GM10266 (cell line): ENCODE measurements around the gene VAV1.

Experiments
- DNase-seq: peaks from one replicate; pipeline ENCODE4 v3.0.0; 2012; ENCODE audit errors: extremely low spot score
- TF ChIP-seq, protein P1 (sequence below): IDR thresholded peaks from 2 replicates; pipeline ENCODE4 v1.5.1; 2012; ENCODE audit warnings: mild to moderate bottlenecking, low read depth; ENCODE audit not compliant: control insufficient read depth, insufficient read depth; ENCODE audit errors: missing control alignments

VAV1 gene

DNA sequence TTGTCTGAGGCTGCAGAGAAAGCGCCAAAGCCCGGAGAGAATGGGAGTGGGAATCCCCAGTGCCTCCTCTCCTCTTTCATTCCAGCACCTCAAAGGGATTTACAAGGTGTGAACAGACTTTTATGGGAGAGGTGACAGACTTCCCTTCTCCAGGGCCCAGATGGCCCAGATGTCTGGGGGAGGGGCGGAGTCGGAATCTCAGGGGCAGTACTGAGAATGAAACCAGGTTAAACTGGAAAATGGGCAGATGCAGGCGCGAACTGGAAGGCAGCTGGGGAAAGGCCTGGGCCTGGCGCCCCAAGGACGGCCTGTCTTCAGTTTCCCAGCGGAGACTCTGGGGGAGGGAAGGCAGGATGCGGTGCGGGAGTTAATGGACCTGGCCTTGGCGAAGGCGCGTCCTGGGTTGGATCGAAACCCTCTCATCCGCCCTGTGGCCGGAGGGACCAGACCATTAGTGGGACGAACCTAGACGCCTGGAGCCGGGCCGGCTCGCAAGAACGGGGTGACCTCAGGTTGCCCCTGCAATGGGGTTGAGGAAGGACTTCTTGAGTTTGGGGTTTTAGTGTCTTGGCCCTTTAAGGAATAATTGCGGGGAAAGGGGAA, 33.6 kb upstream of the VAV1 start:
- DNase-seq, result no peak
- TF ChIP-seq, protein P1, sequence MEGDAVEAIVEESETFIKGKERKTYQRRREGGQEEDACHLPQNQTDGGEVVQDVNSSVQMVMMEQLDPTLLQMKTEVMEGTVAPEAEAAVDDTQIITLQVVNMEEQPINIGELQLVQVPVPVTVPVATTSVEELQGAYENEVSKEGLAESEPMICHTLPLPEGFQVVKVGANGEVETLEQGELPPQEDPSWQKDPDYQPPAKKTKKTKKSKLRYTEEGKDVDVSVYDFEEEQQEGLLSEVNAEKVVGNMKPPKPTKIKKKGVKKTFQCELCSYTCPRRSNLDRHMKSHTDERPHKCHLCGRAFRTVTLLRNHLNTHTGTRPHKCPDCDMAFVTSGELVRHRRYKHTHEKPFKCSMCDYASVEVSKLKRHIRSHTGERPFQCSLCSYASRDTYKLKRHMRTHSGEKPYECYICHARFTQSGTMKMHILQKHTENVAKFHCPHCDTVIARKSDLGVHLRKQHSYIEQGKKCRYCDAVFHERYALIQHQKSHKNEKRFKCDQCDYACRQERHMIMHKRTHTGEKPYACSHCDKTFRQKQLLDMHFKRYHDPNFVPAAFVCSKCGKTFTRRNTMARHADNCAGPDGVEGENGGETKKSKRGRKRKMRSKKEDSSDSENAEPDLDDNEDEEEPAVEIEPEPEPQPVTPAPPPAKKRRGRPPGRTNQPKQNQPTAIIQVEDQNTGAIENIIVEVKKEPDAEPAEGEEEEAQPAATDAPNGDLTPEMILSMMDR, result no peak

DNA sequence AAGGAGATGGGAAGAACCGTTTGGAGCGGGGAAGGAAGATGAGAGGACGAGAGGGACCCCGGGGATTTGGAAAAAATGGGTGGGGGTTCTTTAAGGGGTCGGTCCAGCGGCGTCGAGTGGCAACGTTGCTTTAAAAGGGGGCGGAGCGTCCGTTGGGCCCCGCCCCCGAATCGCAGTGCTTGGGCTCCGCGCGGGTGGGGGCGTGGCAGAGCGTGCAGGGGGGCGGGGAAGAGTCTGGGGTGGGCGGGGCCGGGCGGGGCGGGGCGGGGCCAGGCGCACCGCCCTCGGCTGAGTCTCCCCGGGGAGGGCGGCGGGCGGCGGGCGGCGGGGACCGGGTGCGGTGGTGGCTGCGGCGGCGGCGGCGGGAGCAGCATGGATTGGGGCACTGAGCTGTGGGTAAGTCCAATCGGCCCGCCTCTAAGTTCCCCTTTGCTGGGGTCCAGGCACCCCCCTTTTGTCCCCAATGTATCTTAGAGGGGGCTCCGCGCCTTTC, 33.1 kb upstream of the VAV1 start, which contains the start of gene TRIP10:
Gene TRIP10 (plus strand): TSS at position 291 of the 493 bp plus-strand sequence. CDS start 82 bp downstream, at position 373.
- DNase-seq, result peak; percentile 98
- TF ChIP-seq, protein P1, result no peak

DNA sequence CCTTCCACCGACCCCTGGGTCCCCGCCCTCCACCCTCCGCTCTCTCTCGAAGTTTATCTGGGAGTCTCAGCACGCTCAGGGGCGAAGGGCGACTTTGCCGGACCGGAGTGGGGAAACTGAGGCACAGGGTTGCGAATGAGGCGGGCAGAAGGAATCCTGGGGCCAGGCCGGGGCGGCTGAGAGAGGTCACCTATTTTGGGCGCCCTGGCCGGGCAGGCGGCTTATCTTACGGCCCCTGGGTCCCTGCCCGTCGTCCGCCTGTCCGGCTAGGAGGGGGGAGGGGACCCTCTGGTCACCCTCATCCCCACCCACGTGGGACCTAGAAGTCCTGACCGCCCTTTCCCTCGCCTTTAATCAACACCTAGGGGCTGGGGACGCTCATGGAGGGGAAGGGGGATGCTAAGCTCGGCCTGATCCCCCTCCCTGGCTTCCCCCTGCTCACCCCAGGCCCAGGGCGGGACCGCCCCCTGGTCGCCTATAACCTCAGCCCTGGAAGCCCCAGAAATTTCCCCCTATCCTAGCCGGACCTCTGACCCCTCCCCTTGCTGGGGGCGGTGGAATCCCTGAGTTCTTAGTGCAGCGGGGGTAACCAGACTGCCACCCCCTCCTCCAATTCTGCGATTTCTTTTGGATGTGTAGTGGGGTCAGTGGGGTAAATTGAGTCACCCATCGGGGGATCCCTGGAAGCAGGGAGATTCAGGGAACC, 32.5 kb upstream of the VAV1 start:
- peak; percentile 80 for DNase-seq

DNA sequence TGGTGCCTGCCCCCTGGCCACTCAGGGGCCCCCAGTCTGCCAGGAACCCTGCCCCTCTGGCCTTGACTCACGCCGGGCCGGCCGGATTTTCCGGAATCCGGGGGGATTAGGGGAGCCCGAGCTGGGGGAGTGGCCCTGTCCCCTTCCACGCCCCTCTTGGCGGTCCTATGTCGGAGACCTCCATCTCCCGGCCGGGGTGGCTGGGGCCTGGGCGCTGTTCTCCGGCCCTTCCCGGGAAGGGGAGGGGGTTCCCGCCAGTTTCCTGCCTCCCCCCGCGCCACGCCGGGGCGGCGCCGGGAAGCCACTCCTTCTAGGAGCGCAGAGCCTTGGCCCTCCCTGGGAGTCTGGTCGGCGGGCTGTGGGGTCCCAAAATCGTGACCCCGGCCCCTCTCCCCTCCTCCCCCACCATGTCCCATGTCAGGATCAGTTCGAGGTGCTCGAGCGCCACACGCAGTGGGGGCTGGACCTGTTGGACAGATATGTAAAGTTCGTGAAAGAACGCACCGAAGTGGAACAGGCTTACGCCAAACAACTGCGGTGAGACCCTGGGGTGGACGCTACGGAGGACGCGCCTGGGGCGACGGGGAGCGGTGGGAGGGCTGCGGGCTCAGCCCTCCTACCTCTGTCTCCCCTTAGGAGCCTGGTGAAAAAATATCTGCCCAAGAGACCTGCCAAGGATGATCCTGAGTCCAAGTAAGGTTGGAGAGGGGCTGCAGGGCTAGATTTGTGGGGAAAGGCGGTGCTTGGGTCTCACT, 31.7 kb upstream of the VAV1 start:
- TF ChIP-seq, protein P1, result no peak
- DNase-seq, result peak; percentile 64

More for the DNA sequence above, 32.5 kb upstream of the VAV1 start:
- TF ChIP-seq, protein P1, result no peak

DNA sequence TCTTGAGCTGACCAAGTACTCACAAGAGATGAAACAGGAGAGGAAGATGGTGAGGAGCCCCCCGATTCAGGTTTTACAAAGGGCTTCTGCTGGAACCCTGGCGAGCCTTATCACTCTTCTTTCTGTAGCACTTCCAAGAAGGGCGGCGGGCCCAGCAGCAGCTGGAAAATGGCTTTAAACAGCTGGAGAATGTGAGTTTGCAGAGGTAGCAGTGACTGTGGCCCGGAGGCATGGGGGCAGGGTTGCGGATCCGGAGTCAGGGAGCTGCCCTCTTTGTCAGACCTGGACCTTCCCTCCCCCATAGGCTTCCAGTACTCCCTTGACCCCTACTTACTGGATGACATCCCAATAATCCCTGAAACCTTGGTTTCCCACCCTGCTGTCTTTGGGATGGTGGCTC, 29.4 kb upstream of the VAV1 start:
- TF ChIP-seq, protein P1, result no peak
- no peak for DNase-seq

DNA sequence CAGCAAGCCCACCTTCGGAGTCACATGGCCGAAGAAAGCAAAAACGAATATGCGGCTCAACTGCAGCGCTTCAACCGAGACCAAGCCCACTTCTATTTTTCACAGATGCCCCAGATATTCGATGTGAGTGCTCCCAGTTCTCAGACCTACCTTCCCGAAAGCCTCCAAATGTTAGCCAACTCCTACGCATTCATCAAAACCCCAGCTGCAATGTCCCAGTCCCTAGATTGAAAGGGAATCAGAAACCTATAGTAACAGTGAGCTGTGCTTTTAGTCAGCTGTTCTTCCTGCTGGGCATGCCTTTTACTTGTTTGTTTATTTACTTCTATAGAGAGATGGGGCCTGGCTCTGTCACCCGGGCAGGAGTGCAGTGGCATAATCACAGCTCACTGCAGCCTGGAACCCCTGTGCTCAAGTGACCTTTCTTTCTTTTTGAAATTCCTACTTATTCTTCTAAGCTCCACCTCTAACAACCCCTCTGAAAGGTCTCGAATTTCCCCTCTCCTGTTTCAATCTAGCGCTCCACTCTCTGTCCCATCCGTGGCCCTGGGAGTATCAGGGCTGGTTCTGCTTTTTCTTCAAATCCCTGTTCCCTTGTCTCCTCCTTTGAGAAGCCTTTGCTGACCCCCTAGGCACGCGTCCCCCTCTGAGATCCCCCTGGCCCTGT, 28.7 kb upstream of the VAV1 start:
- DNase-seq, result no peak
- TF ChIP-seq, protein P1, result no peak
